ENCODE data around the gene PSMB11.

The PSMB11 gene

DNA sequence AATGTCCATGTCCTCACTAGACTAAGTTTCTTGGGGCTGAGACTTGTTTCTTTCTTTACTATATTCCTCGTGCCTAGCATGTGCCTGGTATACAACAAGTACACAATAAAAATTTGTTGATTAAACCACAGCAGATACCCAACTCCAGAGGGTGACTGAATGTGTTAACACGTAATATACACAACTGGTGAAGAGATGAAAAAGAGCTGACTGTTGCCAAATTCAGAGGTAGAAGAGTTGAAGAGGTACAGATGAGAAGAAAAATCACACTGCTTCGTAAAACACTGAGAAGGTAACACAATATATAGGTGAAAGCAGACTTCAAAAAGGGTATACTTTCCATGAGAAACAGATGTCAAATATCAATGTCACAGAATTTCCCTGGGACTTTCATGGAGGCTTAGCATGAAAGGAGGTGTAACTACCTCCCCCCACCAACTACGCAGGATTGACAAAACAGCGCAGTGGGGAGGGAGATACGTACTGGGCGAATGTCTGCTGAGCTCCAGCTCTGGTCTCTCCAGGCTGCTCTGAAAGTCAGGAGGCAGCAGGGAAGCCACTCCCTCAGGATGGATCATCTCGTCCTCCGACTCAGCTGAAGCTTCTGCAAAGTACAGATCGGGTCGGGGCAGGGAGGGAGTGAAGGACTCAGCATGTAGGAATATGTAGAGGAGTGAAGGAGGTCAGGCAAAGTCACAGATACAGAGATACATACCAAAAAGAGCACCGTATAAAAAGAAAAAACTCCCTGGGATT is 47.7 kb downstream of the PSMB11 start:
- no peak for DNase-seq

DNA sequence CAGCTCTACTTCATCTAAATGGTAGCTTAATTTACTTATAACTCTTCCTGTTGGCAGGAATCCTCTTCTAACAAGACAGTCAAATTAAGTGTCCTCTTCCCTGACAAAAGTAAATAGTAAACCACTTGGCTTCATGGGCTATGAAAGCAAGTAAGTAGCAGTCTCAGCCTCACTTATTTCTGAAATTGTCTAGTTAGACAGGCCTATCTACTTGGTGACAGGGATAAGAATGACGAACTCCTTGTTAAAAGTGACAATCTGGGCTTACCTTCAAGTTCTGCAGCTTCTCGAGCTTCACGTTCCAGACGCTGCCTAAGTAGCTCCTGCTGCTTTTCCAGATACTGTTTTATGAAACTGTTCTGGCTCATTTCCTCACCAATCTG is 48.2 kb downstream of the PSMB11 start:
- DNase-seq = no peak

DNA sequence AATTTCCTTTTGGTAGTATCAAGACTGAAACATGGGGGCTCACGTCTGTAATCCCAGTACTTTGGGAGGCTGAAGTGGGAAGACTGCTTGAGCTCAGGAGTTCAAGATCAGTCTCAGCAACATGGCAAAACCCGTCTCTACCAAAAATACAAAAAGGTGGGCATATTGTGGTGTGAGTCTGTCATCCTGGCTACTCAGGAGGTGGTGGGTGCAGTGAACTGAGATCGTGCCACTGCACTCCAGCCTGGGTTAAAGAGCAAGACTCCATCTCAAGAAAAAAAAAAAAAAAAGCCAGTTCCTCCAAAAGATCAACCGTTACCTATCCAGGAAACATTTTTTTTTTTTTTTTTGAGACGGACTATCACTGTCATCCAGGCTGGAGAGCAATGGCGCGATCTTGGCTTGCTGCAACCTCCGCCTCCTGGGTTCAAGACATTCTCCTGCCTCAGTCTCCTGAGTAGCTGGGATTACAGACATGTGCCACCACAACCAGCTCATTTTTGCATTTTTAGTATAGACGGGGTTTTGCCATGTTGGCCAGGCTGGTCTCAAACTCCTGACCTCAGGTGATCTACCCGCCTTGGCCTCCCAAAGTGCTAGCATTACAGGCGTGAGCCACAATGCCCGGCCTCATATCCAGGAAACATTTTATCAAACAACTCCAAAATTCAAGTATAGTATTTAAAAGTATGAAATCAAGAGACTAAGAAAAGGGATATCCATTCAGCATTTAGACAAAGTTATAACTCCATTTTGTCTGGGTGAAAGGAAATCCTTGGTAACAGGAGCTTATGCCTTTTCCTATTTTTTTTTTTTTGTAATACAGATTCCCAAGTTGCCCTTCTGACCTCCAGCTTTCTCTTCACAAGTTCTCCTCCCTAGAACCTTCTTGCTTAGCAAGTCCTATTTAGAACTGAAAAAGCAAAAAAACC is 49.5 kb downstream of the PSMB11 start:
- no peak for DNase-seq

DNA sequence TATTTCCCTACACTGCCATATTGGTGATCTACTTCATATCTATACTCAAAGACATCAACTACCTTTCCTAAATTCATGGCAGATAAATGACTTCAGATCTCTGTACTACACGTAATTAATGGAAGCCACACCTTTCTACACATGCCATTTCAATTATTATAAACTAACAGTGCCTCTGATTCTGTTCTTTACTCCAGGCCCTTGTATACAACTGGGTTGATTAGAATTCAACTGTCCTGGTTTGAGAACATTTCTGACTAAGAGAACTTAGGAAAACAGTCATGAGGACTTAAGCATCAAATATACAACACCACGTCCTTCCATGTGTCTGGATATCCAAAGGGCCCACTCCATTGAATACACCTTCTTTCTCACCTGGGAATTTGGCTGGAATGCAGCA is 51.1 kb downstream of the PSMB11 start:
- no peak for DNase-seq

DNA sequence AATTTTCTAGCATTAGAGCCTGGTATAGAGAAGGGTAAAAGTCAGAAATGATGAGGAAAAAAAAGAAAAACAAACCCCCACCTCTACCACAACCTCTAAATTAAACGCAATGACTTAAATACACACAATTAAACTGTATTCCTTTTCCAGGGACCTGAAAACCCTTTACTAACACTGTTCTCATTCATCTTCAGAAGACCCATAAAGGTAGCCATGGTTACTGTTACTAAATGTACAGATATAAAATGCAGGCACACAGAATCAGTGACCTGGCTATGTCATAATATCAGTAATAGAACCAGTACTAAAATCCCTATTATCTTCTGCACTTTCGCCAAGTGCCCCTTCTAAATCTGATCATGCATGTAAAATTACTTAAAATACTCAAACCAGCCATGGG is 51.5 kb downstream of the PSMB11 start:
- DNase-seq = no peak

Data from kidney glomerular epithelial cell (primary cell).